ENCODE data around the gene PDE6C.

PDE6C gene

DNA sequence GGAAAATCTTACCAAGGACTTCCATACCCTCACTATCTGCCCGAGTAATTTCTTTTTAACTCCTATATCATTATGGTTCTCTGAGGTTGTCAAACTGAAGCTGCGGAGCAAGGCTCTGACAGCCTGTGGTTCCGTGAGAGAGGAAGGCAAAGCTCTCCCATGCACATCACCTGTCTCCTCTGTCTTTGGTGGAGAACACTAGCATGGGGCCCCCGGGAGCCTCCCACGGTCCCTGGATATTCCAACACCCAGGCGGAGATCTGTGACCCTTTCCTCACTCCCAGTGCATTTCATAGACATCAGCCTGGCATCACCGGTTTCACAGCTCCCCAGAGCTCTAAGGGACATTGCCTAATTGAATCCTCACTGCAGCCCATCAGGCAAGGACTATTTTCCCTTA lies 21.7 kb upstream of the PDE6C start:
- TF ChIP-seq PPARA (CRISPR knock-in tag; IDR thresholded peaks at IDR 0.05; ENCODE audit: borderline replicate concordance) (no peak), ZNF565 (CRISPR knock-in tag; conservative IDR thresholded peaks at IDR 0.05; ENCODE audit: low read depth) (no peak), ZFP30 (CRISPR knock-in tag; IDR thresholded peaks at IDR 0.05) (no peak), BACH2 (CRISPR knock-in tag; IDR thresholded peaks at IDR 0.05; ENCODE audit: borderline replicate concordance) (no peak), ZNF70 (CRISPR knock-in tag; IDR thresholded peaks at IDR 0.05) (no peak), ZNF8 (CRISPR knock-in tag; IDR thresholded peaks at IDR 0.05) (no peak), ARNTL (CRISPR knock-in tag; IDR thresholded peaks at IDR 0.05; ENCODE audit: borderline replicate concordance, low read depth) (no peak), ZFP3 (CRISPR knock-in tag; IDR thresholded peaks at IDR 0.05) (no peak), SNAI2 (CRISPR knock-in tag; IDR thresholded peaks at IDR 0.05) (no peak), ZC3H10 (CRISPR knock-in tag; IDR thresholded peaks at IDR 0.05) (no peak), TCF4 (CRISPR knock-in tag; IDR thresholded peaks at IDR 0.05; ENCODE audit: borderline replicate concordance) (no peak), RARB (CRISPR knock-in tag; IDR thresholded peaks at IDR 0.05) (no peak)
- TF ChIP-seq, protein P1, sequence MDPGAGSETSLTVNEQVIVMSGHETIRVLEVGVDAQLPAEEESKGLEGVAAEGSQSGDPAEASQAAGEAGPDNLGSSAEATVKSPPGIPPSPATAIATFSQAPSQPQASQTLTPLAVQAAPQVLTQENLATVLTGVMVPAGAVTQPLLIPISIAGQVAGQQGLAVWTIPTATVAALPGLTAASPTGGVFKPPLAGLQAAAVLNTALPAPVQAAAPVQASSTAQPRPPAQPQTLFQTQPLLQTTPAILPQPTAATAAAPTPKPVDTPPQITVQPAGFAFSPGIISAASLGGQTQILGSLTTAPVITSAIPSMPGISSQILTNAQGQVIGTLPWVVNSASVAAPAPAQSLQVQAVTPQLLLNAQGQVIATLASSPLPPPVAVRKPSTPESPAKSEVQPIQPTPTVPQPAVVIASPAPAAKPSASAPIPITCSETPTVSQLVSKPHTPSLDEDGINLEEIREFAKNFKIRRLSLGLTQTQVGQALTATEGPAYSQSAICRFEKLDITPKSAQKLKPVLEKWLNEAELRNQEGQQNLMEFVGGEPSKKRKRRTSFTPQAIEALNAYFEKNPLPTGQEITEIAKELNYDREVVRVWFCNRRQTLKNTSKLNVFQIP (CRISPR knock-in tag; IDR thresholded peaks at IDR 0.05; ENCODE audit: borderline replicate concordance, low read depth): no peak
- TF ChIP-seq, protein P2, sequence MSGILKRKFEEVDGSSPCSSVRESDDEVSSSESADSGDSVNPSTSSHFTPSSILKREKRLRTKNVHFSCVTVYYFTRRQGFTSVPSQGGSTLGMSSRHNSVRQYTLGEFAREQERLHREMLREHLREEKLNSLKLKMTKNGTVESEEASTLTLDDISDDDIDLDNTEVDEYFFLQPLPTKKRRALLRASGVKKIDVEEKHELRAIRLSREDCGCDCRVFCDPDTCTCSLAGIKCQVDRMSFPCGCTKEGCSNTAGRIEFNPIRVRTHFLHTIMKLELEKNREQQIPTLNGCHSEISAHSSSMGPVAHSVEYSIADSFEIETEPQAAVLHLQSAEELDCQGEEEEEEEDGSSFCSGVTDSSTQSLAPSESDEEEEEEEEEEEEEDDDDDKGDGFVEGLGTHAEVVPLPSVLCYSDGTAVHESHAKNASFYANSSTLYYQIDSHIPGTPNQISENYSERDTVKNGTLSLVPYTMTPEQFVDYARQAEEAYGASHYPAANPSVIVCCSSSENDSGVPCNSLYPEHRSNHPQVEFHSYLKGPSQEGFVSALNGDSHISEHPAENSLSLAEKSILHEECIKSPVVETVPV (CRISPR knock-in tag; IDR thresholded peaks at IDR 0.05): no peak
- TF ChIP-seq, protein P3, sequence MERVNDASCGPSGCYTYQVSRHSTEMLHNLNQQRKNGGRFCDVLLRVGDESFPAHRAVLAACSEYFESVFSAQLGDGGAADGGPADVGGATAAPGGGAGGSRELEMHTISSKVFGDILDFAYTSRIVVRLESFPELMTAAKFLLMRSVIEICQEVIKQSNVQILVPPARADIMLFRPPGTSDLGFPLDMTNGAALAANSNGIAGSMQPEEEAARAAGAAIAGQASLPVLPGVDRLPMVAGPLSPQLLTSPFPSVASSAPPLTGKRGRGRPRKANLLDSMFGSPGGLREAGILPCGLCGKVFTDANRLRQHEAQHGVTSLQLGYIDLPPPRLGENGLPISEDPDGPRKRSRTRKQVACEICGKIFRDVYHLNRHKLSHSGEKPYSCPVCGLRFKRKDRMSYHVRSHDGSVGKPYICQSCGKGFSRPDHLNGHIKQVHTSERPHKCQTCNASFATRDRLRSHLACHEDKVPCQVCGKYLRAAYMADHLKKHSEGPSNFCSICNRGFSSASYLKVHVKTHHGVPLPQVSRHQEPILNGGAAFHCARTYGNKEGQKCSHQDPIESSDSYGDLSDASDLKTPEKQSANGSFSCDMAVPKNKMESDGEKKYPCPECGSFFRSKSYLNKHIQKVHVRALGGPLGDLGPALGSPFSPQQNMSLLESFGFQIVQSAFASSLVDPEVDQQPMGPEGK (CRISPR knock-in tag; IDR thresholded peaks at IDR 0.05; ENCODE audit: borderline replicate concordance): no peak
- TF ChIP-seq, protein P4, sequence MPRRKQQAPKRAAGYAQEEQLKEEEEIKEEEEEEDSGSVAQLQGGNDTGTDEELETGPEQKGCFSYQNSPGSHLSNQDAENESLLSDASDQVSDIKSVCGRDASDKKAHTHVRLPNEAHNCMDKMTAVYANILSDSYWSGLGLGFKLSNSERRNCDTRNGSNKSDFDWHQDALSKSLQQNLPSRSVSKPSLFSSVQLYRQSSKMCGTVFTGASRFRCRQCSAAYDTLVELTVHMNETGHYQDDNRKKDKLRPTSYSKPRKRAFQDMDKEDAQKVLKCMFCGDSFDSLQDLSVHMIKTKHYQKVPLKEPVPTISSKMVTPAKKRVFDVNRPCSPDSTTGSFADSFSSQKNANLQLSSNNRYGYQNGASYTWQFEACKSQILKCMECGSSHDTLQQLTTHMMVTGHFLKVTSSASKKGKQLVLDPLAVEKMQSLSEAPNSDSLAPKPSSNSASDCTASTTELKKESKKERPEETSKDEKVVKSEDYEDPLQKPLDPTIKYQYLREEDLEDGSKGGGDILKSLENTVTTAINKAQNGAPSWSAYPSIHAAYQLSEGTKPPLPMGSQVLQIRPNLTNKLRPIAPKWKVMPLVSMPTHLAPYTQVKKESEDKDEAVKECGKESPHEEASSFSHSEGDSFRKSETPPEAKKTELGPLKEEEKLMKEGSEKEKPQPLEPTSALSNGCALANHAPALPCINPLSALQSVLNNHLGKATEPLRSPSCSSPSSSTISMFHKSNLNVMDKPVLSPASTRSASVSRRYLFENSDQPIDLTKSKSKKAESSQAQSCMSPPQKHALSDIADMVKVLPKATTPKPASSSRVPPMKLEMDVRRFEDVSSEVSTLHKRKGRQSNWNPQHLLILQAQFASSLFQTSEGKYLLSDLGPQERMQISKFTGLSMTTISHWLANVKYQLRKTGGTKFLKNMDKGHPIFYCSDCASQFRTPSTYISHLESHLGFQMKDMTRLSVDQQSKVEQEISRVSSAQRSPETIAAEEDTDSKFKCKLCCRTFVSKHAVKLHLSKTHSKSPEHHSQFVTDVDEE (CRISPR knock-in tag; IDR thresholded peaks at IDR 0.05): no peak
- TF ChIP-seq, protein P5, sequence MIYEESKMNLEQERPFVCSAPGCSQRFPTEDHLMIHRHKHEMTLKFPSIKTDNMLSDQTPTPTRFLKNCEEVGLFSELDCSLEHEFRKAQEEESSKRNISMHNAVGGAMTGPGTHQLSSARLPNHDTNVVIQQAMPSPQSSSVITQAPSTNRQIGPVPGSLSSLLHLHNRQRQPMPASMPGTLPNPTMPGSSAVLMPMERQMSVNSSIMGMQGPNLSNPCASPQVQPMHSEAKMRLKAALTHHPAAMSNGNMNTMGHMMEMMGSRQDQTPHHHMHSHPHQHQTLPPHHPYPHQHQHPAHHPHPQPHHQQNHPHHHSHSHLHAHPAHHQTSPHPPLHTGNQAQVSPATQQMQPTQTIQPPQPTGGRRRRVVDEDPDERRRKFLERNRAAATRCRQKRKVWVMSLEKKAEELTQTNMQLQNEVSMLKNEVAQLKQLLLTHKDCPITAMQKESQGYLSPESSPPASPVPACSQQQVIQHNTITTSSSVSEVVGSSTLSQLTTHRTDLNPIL (CRISPR knock-in tag; IDR thresholded peaks at IDR 0.05; ENCODE audit: low read depth): no peak
- no peak for ATAC-seq

DNA sequence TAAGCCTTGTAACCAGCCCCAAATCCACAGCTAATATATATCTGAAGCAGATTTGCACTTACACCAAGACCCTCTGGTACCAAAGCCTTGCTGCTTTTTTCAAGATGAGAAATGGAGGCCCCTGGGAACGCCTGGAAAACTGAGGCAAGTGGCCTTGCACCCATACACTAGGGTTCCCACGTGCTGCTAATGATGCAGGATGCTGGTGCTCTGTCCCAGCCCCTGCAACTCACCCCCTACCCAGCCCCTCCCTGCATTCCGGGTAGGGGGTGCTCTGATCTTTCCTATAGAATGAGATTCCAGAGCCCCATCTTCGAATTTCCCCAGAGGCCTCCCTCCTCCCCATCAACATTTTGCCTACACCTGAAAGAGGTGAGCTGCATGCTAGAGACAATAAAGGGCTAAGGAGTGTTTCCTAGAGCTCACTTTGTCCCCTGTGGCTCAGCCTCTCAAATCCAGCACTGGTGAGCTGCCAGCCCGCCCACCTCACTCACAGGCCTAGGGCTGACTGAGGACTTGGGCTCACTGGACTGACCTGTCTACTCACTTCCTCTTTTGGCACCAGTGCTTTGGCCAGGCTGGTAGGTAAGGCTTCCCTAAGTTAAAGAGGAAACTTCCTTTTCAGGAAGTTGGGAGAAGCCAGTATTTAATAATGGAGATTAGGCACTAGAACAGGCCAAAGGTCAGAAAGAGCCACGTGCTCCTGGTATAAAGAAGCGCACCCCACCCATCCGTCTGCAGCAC lies 21.1 kb upstream of the PDE6C start:
- ATAC-seq: no peak
- TF ChIP-seq, protein P5 (CRISPR knock-in tag; IDR thresholded peaks at IDR 0.05; ENCODE audit: low read depth): no peak
- TF ChIP-seq ZC3H10 (CRISPR knock-in tag; IDR thresholded peaks at IDR 0.05) (no peak), ZNF8 (CRISPR knock-in tag; IDR thresholded peaks at IDR 0.05) (no peak), ARNTL (CRISPR knock-in tag; IDR thresholded peaks at IDR 0.05; ENCODE audit: borderline replicate concordance, low read depth) (no peak), PPARA (CRISPR knock-in tag; IDR thresholded peaks at IDR 0.05; ENCODE audit: borderline replicate concordance) (no peak), ZNF70 (CRISPR knock-in tag; IDR thresholded peaks at IDR 0.05) (no peak), ZNF565 (CRISPR knock-in tag; conservative IDR thresholded peaks at IDR 0.05; ENCODE audit: low read depth) (no peak), ESRRG (CRISPR knock-in tag; IDR thresholded peaks at IDR 0.05) (no peak), ISL1 (CRISPR knock-in tag; IDR thresholded peaks at IDR 0.05) (no peak)
- TF ChIP-seq, protein P4 (CRISPR knock-in tag; IDR thresholded peaks at IDR 0.05): no peak
- TF ChIP-seq, protein P2 (CRISPR knock-in tag; IDR thresholded peaks at IDR 0.05): no peak
- TF ChIP-seq, protein P3 (CRISPR knock-in tag; IDR thresholded peaks at IDR 0.05; ENCODE audit: borderline replicate concordance): no peak
